DND-41 (cell line): Measurements from ENCODE around the gene SND1.

ENCODE experiments used
- CTCF ChIP-seq: IDR thresholded peaks from 2 replicates; pipeline ENCODE4 v1.5.1; 2012; ENCODE audit warnings: borderline replicate concordance, low read length, moderate library complexity, mild to moderate bottlenecking; ENCODE audit not compliant: poor library complexity, severe bottlenecking; ENCODE audit errors: extremely low read depth
- EZH2 ChIP-seq: IDR thresholded peaks from 3 replicates; pipeline ENCODE4 v1.6.1; 2012; ENCODE audit warnings: borderline replicate concordance, low read depth, mild to moderate bottlenecking, moderate library complexity, low read length, inconsistent platforms; ENCODE audit not compliant: severe bottlenecking

GRCh38 chr7:128110641-128111364, 458.8 kb downstream of the SND1 start:
- TF ChIP-seq CTCF (no peak), EZH2 (no peak)
